Upper lobe of right lung (tissue), 1 donor: Measurements from ENCODE around the gene KRTAP5-8. TPM values are rescaled to one million over a fixed set of nuclear protein-coding genes. Genes with fewer than 3 reads are reported as not detected.
"Not testable (repeated sequence)": the region's sequence is repeated elsewhere in the genome, so short reads cannot be mapped to it uniquely, and the experiment has no call there.

Experiments used
- ATAC-seq: fragments of 200-7000 bp; cut with Tn5 transposase; one replicate; pipeline ENCODE4 v1.9.1; 2020; ENCODE audit warnings: mild to moderate bottlenecking, moderate library complexity
- DNase-seq: peaks from one replicate; pipeline ENCODE4 v3.0.0-alpha.2; 2020
- H3K27ac ChIP-seq: fragments of 200-600 bp; one replicate; pipeline ENCODE4 v1.8.0; 2022
- H3K27me3 ChIP-seq: fragments of 200-600 bp; one replicate; pipeline ENCODE4 v1.8.0; 2022; ENCODE audit warnings: mild to moderate bottlenecking
- H3K36me3 ChIP-seq: fragments of 200-600 bp; one replicate; pipeline ENCODE4 v1.8.0; 2022
- H3K4me1 ChIP-seq: fragments of 200-600 bp; one replicate; pipeline ENCODE4 v1.8.0; 2022
- H3K4me3 ChIP-seq: fragments of 200-600 bp; one replicate; pipeline ENCODE4 v1.8.0; 2022; ENCODE audit warnings: mild to moderate bottlenecking
- H3K9me3 ChIP-seq: fragments of 200-600 bp; one replicate; pipeline ENCODE4 v1.8.0; 2022
- CTCF ChIP-seq: fragments of 200-600 bp; IDR thresholded peaks from one replicate; pipeline ENCODE4 v1.8.0; 2022; ENCODE audit warnings: antibody characterized with exemption
- intact Hi-C: fragments of 100-400 bp; cut with DNase I; formaldehyde crosslinking; loops from one replicate; pipeline ENCODE4 v1.11.0; 2022
- total RNA-seq: library from RNA; stranded (reverse); fragmentation: NEBNext Ultra II Directional; extraction: Animal tissue kit (Norgen Biotek cat#: 25700); gene quantifications from one replicate; pipeline ENCODE4 v1.2.1, GENCODE V29; 2021
- donor health status: DM: no; HTN: yes; CAD: no; lungs with severe emphysema.

The KRTAP5-8 gene
- total RNA-seq, 1 donor from 2014 or later: not detected

GRCh38 chr11:71518506-71519471, 19.0 kb upstream of the KRTAP5-8 start:
- no peak for ATAC-seq
- Histone ChIP-seq H3K4me3 (no peak overlapping the region), H3K4me1 (no peaks in the 10 kb centered on the region), H3K27ac (no peak overlapping the region), H3K36me3 (no peaks in the 10 kb centered on the region), H3K9me3 (no peaks in the 10 kb centered on the region), H3K27me3 (no peaks in the 10 kb centered on the region)
- intact Hi-C loops: no loop called here
- TF ChIP-seq CTCF: no peak
- DNase-seq: peak; percentile 53

- DNase-seq (no peak), ATAC-seq (no peak)
- no peaks in the 10 kb centered on the region for H3K27me3 ChIP-seq
- no peaks in the 10 kb centered on the region for H3K36me3 ChIP-seq
- intact Hi-C loops: no loop called here
- TF ChIP-seq CTCF: no peak
- no peaks in the 10 kb centered on the region for H3K9me3 ChIP-seq
- H3K27ac ChIP-seq: no peak overlapping the region
- no peak overlapping the region for H3K4me3 ChIP-seq
- no peaks in the 10 kb centered on the region for H3K4me1 ChIP-seq
Measured at GRCh38 chr11:71519546-71519945, 18.3 kb upstream of the KRTAP5-8 start.

- ATAC-seq (no peak), DNase-seq (peak; percentile 17)
- no peak for TF ChIP-seq CTCF
- Histone ChIP-seq H3K9me3 (no peaks in the 10 kb centered on the region), H3K27me3 (no peaks in the 10 kb centered on the region), H3K4me1 (no peaks in the 10 kb centered on the region), H3K4me3 (no peak overlapping the region), H3K36me3 (no peaks in the 10 kb centered on the region), H3K27ac (no peak overlapping the region)
- intact Hi-C loops: no loop called here
Measured at GRCh38 chr11:71525188-71525937, 12.5 kb upstream of the KRTAP5-8 start.

- H3K9me3 ChIP-seq: no peaks in the 10 kb centered on the region
- peak; percentile 28 for DNase-seq
- H3K27ac ChIP-seq: no peak overlapping the region
- no peak overlapping the region for H3K4me3 ChIP-seq
- H3K36me3 ChIP-seq: no peaks in the 10 kb centered on the region
- H3K27me3 ChIP-seq: no peaks in the 10 kb centered on the region
- no peaks in the 10 kb centered on the region for H3K4me1 ChIP-seq
- ATAC-seq: no peak
- intact Hi-C loops: no loop called here
- TF ChIP-seq CTCF: no peak
Measured at GRCh38 chr11:71525938-71526495, 11.8 kb upstream of the KRTAP5-8 start.

GRCh38 chr11:71526796-71527575, 10.8 kb upstream of the KRTAP5-8 start, which contains the start of gene KRTAP5-7:
KRTAP5-7 (plus strand) TSS chr11:71527267; CDS start chr11:71527301, 34 bp downstream.
- H3K4me3 ChIP-seq, H3K27ac ChIP-seq, ATAC-seq, H3K9me3 ChIP-seq, H3K36me3 ChIP-seq, H3K4me1 ChIP-seq, H3K27me3 ChIP-seq, intact Hi-C loops: not testable (repeated sequence)
- DNase-seq: peak; percentile 19
